GM12891 (cell line): Measurements from ENCODE around the gene PTPRD. TPM values are rescaled to one million over a fixed set of nuclear protein-coding genes. Genes with fewer than 3 reads are reported as not detected.

ENCODE experiments used
- DNase-seq: peaks from one replicate; pipeline ENCODE4 v3.0.0; 2011; ENCODE audit warnings: low spot score; ENCODE audit not compliant: insufficient read length
- FAIRE-seq: peaks from 2 replicates; lab custom pipeline; 2011; peaks lifted over from hg19 to GRCh38; lab: Jason Lieb, UNC
- PAX5 ChIP-seq: IDR thresholded peaks from 2 replicates; pipeline ENCODE4 v1.6.1; 2011; ENCODE audit warnings: low read length, moderate library complexity, mild to moderate bottlenecking; ENCODE audit not compliant: insufficient read depth, severe bottlenecking
- POLR2A ChIP-seq: IDR thresholded peaks from 2 replicates; pipeline ENCODE4 v1.6.1; 2011; ENCODE audit warnings: low read depth, low read length, control low read depth
- POLR2AphosphoS5 ChIP-seq: IDR thresholded peaks from 2 replicates; pipeline ENCODE4 v1.6.1; 2011; ENCODE audit warnings: low read depth, low read length, control low read depth
- POU2F2 ChIP-seq: IDR thresholded peaks from 2 replicates; pipeline ENCODE4 v1.6.1; 2011; ENCODE audit warnings: low read depth, mild to moderate bottlenecking, control low read depth, low read length, moderate library complexity
- SPI1 ChIP-seq: IDR thresholded peaks from 2 replicates; pipeline ENCODE4 v1.6.1; 2011; ENCODE audit warnings: low read depth, low read length, control low read depth
- TAF1 ChIP-seq: IDR thresholded peaks from 2 replicates; pipeline ENCODE4 v1.6.1; 2011; ENCODE audit warnings: low read depth, low read length, control low read depth
- polyA plus RNA-seq: library from polyadenylated mRNA; unstranded; fragments of >200 nt; gene quantifications from one replicate; pipeline ENCODE4 v1.2.1, GENCODE V29; 2012; ENCODE audit warnings: low read depth, missing spikeins, inconsistent platforms; ENCODE audit not compliant: missing spikeins

Gene PTPRD
- 0.03 TPM for polyA plus RNA-seq

GRCh38 chr9:10612641-10613398, at the start of gene PTPRD:
TSS of gene PTPRD (minus strand) at chr9:10613002.
- DNase-seq (peak; percentile 56), FAIRE-seq (no peak)

GRCh38 chr9:10661994-10662393, 49.2 kb upstream of the PTPRD start:
- DNase-seq: no peak
- TF ChIP-seq PAX5 (no peak), SPI1 (no peak), TAF1 (no peak), POLR2AphosphoS5 (no peak), POLR2A (no peak), POU2F2 (no peak)
- FAIRE-seq: no peak

More at GRCh38 chr9:10612641-10613398, at the start of gene PTPRD:
- TF ChIP-seq POLR2AphosphoS5: no peak
- no peak for TF ChIP-seq POU2F2
- no peak for TF ChIP-seq PAX5
- TF ChIP-seq TAF1: no peak
- no peak for TF ChIP-seq SPI1
- TF ChIP-seq POLR2A: no peak

DNA sequence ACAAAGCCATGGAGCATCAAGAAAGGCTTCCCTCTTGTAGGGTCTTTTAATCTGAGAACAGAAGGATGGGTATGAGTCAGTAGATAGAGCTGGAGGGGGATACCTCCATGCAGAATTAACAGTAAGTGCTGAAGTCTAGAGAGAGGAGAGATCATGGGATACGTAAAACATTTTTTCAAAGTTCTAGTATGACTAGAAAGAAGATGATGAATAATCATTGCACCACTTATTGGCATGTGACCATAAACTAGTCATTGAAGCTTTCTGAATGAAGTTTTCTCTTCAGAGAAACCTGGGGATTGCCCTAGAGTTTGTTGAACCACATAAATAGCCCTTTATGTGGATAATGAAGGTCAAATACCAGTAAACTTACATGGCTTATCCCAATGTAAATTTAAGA, 48.6 kb upstream of the PTPRD start:
- DNase-seq: no peak
- no peak for FAIRE-seq
- TF ChIP-seq TAF1 (no peak), SPI1 (no peak), PAX5 (no peak), POLR2A (no peak), POLR2AphosphoS5 (no peak), POU2F2 (no peak)

DNA sequence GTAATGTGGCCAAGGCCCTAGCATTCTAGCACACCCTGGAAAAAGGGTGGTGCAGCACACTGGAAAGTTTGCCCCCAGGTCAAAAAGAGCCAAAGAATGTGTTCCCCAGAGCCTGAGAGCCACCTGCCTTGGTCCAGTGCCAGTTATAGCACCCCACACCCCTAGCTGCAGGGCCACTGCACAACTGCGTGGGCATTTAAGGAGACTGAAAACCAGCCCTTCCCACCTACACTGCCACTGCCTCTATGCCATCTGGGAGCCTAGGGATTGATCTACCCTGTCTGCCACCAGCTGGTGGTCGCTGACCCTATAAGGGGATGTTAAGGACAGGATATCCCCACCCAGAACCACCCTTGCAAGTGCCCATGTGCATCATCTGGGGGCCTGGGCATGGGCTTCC, 38.2 kb upstream of the PTPRD start:
- no peak for DNase-seq
- no peak for TF ChIP-seq TAF1
- TF ChIP-seq POU2F2: no peak
- no peak for TF ChIP-seq SPI1
- TF ChIP-seq POLR2A: no peak
- TF ChIP-seq POLR2AphosphoS5: no peak
- TF ChIP-seq PAX5: no peak
- no peak for FAIRE-seq

DNA sequence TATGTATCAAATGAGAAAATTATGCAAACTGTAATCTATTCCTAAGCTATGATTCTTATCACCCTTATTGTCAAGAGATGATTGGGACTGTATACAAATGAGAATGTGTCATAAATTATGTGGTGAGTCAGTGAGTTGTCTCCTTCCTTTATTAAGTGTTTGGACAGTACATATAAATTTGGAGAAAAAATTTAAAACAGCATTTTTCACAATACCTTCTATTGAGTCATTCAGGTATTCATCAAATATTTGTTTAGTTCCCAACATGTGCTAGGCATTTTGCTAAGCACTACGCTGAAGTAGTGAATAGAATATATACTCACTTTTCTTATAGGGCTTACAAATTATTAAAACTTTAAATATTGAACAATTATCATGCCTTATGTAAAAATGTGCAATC, 36.3 kb upstream of the PTPRD start:
- no peak for DNase-seq
- TF ChIP-seq TAF1: no peak
- TF ChIP-seq POLR2A: no peak
- FAIRE-seq: no peak

- TF ChIP-seq PAX5 (no peak), SPI1 (no peak), TAF1 (no peak), POU2F2 (no peak), POLR2AphosphoS5 (no peak), POLR2A (no peak)
- DNase-seq: no peak
- FAIRE-seq: no peak
Measured at GRCh38 chr9:10633785-10634184, 21.0 kb upstream of the PTPRD start.

- DNase-seq (no peak), FAIRE-seq (no peak)
- no peak for TF ChIP-seq POLR2AphosphoS5
- TF ChIP-seq SPI1: no peak
- TF ChIP-seq POLR2A: no peak
- no peak for TF ChIP-seq TAF1
- TF ChIP-seq POU2F2: no peak
- no peak for TF ChIP-seq PAX5
Measured at GRCh38 chr9:10614196-10614800, 1.5 kb upstream of the PTPRD start.

- DNase-seq: no peak
- no peak for FAIRE-seq
- TF ChIP-seq POU2F2 (no peak), POLR2AphosphoS5 (no peak), TAF1 (no peak), POLR2A (no peak), SPI1 (no peak), PAX5 (no peak)
Measured at GRCh38 chr9:10613419-10613818, 617 bp upstream of the PTPRD start.

DNA sequence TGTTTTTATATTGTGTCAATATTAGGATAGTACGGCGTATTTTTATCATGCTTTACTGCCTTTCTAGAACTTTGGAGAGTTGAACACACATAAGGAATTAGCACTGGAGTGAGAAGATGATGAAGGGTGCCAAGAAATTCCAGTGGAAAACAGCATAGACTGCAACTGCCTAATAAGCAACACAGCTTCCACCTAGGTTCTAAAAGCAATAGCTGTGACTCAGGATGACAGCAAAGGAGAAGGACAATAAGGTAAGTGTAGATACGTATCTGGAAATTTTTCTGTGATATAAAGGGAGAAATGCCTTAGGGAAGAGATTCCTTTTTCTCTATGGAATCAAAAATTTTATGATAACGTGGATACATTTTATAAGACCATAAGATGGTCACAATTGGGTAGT, 7.4 kb downstream of the PTPRD start:
- FAIRE-seq (no peak), DNase-seq (no peak)
- TF ChIP-seq POLR2AphosphoS5 (no peak), POLR2A (no peak), PAX5 (no peak), POU2F2 (no peak), TAF1 (no peak), SPI1 (no peak)

DNA sequence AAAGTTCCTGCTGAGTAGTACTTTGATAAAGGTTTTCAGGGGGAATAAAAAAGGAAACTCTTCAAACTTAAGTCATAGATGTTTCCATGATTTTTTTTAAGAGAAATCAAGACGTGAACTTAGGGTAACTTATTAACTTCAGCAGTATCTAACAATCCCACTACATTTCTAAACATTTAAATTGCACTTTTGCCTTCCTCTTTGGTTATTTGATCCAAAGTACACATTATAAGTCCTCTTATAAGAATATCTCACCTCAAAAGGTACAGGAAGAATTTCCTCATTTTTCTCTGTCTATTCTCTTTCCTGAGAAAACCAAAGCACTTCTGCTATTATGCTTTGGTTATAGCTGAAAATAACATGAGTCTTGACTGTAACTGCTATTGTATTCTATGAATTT, 7.9 kb downstream of the PTPRD start:
- FAIRE-seq: no peak
- TF ChIP-seq SPI1 (no peak), POLR2AphosphoS5 (no peak), PAX5 (no peak), POU2F2 (no peak), POLR2A (no peak), TAF1 (no peak)

More for the DNA sequence above, 7.9 kb downstream of the PTPRD start:
- DNase-seq: no peak
